ENCODE data around the gene HCFC1R1.
"Not testable (repeated sequence)": the region's sequence is repeated elsewhere in the genome, so short reads cannot be mapped to it uniquely, and the experiment has no call there.

DNA sequence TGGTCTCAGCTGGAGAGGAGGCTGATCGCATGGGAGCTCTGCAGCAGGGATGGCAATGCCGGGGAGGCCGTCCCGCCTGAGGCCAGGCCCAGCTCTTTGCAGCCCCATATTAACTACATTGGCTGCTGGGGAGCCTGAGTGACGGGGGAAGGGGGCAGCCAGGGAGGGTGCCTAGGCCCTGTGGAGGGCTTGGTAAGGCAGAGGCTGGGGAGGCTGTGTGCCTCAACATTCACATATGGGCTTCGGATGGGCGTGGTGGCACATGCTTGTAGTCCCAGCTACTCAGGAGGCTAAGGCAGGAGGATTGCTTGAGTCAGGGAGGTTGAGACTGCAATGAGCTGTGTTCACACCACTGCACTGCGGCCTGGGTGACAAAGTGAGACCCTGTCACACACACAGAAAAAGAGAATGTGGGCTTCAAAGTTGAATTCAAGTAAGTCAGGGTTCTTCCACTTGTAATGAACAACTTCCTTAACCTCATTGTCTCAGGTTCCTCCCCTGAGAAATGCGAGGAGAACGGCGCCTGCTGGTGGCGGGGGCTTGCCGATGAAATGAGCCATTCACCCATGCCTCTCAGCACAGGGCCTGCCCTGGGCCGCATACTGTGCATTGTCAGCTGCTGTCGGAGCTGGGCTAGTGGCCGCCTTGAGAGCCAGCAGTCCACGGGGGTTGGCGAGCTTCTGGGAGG lies 49.0 kb upstream of the HCFC1R1 start:
- TF ChIP-seq RAD21 (IDR thresholded peaks at IDR 0.05; ENCODE audit: low read length); GABPA (IDR thresholded peaks at IDR 0.05; ENCODE audit: low read depth); EP300 (IDR thresholded peaks at IDR 0.05; ENCODE audit: borderline replicate concordance in 1 of 2, low read depth in 1 of 2, low read length in 1 of 2); POLR2AphosphoS5 (IDR thresholded peaks at IDR 0.05; ENCODE audit: low read depth, low read length); YY1 (IDR thresholded peaks at IDR 0.05; ENCODE audit: low read depth): not testable (repeated sequence)
- TF ChIP-seq, protein P1, sequence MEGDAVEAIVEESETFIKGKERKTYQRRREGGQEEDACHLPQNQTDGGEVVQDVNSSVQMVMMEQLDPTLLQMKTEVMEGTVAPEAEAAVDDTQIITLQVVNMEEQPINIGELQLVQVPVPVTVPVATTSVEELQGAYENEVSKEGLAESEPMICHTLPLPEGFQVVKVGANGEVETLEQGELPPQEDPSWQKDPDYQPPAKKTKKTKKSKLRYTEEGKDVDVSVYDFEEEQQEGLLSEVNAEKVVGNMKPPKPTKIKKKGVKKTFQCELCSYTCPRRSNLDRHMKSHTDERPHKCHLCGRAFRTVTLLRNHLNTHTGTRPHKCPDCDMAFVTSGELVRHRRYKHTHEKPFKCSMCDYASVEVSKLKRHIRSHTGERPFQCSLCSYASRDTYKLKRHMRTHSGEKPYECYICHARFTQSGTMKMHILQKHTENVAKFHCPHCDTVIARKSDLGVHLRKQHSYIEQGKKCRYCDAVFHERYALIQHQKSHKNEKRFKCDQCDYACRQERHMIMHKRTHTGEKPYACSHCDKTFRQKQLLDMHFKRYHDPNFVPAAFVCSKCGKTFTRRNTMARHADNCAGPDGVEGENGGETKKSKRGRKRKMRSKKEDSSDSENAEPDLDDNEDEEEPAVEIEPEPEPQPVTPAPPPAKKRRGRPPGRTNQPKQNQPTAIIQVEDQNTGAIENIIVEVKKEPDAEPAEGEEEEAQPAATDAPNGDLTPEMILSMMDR (IDR thresholded peaks at IDR 0.05): not testable (repeated sequence)
